ENCODE results near the gene IL6. TPM values are rescaled to one million over a fixed set of nuclear protein-coding genes. Genes with fewer than 3 reads are reported as not detected.

IL6 gene
- polyA plus RNA-seq, 2 of the 4 experiments (the other 2 are of a cell fraction): 1.3 to 2.9 TPM

DNA sequence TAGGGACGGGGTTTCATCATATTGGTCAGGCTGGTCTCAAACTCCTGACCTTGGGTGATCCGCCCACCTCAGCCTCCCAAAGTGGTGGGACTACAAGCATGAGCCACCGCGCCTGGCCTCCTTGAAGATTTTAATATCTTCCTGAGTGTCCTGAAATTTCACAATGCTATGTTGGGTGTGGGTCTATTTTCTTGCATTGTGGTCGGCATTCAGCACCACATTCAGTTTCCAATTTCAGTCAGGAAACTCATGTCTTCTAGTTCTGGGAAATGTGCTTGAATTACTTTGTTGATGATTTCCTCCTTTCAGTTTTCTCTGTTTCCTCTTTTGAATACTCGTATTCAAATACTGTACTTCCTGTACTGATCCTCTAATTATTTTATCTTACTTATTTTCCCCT is 49.3 kb upstream of the IL6 start:
- no peak overlapping the region for H3K4me2 ChIP-seq
- no peak overlapping the region for H3K27ac ChIP-seq
- H3K9me3 ChIP-seq: peaks cover 2% of the 10 kb centered on the region; the same call in 1 of the 3 replicates
- POLR2A ChIA-PET: interaction anchor here (0.7 kb wide), 1 partner anchor 114 kb away, joined by 4 read pairs; no protein-coding TSS in a partner anchor
- FAIRE-seq: no peak
- TF ChIP-seq, protein P1, sequence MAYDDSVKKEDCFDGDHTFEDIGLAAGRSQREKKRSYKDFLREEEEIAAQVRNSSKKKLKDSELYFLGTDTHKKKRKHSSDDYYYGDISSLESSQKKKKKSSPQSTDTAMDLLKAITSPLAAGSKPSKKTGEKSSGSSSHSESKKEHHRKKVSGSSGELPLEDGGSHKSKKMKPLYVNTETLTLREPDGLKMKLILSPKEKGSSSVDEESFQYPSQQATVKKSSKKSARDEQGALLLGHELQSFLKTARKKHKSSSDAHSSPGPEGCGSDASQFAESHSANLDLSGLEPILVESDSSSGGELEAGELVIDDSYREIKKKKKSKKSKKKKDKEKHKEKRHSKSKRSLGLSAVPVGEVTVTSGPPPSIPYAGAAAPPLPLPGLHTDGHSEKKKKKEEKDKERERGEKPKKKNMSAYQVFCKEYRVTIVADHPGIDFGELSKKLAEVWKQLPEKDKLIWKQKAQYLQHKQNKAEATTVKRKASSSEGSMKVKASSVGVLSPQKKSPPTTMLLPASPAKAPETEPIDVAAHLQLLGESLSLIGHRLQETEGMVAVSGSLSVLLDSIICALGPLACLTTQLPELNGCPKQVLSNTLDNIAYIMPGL (CRISPR knock-in tag; IDR thresholded peaks at IDR 0.05; ENCODE audit: borderline replicate concordance): no peak
- TF ChIP-seq HEYL (CRISPR knock-in tag; IDR thresholded peaks at IDR 0.05) (no peak), CBX8 (IDR thresholded peaks at IDR 0.05) (no peak), EP300 (IDR thresholded peaks at IDR 0.05) (no peak), ZC3H11A (IDR thresholded peaks at IDR 0.05) (no peak), RAD21 (conservative IDR thresholded peaks at IDR 0.05 in 1 of 2, IDR thresholded peaks at IDR 0.05 in 1 of 2) (no peak), MAFK (IDR thresholded peaks at IDR 0.05; ENCODE audit: partially characterized antibody) (no peak), TFCP2L1 (CRISPR knock-in tag; IDR thresholded peaks at IDR 0.05) (no peak), GATA3 (IDR thresholded peaks at IDR 0.05; ENCODE audit: borderline replicate concordance) (no peak), ZFP36 (IDR thresholded peaks at IDR 0.05; ENCODE audit: borderline replicate concordance, partially characterized antibody) (no peak), RARB (CRISPR knock-in tag; IDR thresholded peaks at IDR 0.05) (no peak), RFX5 (IDR thresholded peaks at IDR 0.05) (no peak), SMC3 (IDR thresholded peaks at IDR 0.05) (no peak), POLR2AphosphoS2 (conservative IDR thresholded peaks at IDR 0.05; ENCODE audit: low read length) (no peak)
- TF ChIP-seq, protein P2, sequence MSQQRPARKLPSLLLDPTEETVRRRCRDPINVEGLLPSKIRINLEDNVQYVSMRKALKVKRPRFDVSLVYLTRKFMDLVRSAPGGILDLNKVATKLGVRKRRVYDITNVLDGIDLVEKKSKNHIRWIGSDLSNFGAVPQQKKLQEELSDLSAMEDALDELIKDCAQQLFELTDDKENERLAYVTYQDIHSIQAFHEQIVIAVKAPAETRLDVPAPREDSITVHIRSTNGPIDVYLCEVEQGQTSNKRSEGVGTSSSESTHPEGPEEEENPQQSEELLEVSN (IDR thresholded peaks at IDR 0.05; ENCODE audit: borderline replicate concordance, low read depth): no peak
- TF ChIP-seq, protein P3, sequence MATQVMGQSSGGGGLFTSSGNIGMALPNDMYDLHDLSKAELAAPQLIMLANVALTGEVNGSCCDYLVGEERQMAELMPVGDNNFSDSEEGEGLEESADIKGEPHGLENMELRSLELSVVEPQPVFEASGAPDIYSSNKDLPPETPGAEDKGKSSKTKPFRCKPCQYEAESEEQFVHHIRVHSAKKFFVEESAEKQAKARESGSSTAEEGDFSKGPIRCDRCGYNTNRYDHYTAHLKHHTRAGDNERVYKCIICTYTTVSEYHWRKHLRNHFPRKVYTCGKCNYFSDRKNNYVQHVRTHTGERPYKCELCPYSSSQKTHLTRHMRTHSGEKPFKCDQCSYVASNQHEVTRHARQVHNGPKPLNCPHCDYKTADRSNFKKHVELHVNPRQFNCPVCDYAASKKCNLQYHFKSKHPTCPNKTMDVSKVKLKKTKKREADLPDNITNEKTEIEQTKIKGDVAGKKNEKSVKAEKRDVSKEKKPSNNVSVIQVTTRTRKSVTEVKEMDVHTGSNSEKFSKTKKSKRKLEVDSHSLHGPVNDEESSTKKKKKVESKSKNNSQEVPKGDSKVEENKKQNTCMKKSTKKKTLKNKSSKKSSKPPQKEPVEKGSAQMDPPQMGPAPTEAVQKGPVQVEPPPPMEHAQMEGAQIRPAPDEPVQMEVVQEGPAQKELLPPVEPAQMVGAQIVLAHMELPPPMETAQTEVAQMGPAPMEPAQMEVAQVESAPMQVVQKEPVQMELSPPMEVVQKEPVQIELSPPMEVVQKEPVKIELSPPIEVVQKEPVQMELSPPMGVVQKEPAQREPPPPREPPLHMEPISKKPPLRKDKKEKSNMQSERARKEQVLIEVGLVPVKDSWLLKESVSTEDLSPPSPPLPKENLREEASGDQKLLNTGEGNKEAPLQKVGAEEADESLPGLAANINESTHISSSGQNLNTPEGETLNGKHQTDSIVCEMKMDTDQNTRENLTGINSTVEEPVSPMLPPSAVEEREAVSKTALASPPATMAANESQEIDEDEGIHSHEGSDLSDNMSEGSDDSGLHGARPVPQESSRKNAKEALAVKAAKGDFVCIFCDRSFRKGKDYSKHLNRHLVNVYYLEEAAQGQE (IDR thresholded peaks at IDR 0.05): no peak
- TF ChIP-seq, protein P4, sequence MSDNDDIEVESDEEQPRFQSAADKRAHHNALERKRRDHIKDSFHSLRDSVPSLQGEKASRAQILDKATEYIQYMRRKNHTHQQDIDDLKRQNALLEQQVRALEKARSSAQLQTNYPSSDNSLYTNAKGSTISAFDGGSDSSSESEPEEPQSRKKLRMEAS (IDR thresholded peaks at IDR 0.05): no peak
- TF ChIP-seq, protein P5, sequence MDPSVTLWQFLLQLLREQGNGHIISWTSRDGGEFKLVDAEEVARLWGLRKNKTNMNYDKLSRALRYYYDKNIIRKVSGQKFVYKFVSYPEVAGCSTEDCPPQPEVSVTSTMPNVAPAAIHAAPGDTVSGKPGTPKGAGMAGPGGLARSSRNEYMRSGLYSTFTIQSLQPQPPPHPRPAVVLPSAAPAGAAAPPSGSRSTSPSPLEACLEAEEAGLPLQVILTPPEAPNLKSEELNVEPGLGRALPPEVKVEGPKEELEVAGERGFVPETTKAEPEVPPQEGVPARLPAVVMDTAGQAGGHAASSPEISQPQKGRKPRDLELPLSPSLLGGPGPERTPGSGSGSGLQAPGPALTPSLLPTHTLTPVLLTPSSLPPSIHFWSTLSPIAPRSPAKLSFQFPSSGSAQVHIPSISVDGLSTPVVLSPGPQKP (IDR thresholded peaks at IDR 0.05; ENCODE audit: low read depth, low read length): no peak
- H3K4me3 ChIP-seq: no peak overlapping the region
- CTCF ChIA-PET: interaction anchor here (2.0 kb wide), 1 partner anchor 91 kb away, joined by 6 read pairs; no protein-coding TSS in a partner anchor
- H3K4me1 ChIP-seq: peaks cover 13% of the 10 kb centered on the region
- ATAC-seq: no peak
- no peak for DNase-seq (ENCODE audit: low read depth in 1 of 2, low spot score in 1 of 2)
- WGBS (ENCODE audit: missing lambda C conversion rate): 73% methylated on average over 6 of the region's 6 CpGs

DNA sequence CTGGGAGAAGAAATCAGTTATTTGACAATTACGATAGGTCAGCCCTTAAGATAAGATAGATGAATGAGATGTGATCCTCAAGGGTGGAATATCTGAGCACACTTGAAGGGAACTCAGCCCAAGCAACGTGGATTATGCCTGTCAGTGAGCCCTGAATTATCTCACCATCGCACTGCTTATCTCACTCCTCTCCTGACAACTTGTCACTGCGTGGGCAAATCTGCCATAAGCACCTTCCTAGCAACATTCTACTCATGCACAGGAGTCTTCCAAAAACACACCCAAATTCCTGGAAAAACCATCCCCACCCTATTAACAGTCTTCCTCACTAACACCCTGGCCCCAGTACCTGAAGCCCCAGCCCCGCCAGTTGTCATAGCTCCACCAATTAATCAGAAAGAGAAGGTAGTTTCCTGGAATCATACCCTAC is 46.5 kb upstream of the IL6 start:
- DNase-seq (ENCODE audit: low read depth in 1 of 2, low spot score in 1 of 2): no peak
- ChIA-PET CTCF (interaction anchor here (1.3 to 2.7 kb wide), 3 partner anchors 9 to 120 kb away, joined by 3 to 13 read pairs (median 4); partner anchors contain the start of gene IL6), POLR2A (no interaction called here)
- no peak overlapping the region for H3K27ac ChIP-seq
- WGBS (ENCODE audit: missing lambda C conversion rate): 62% methylated on average over 5 of the region's 5 CpGs
- no peak for FAIRE-seq
- TF ChIP-seq, protein P5 (IDR thresholded peaks at IDR 0.05; ENCODE audit: low read depth, low read length): no peak
- no peak for TF ChIP-seq JUN (IDR thresholded peaks at IDR 0.05)
- TF ChIP-seq, protein P6, sequence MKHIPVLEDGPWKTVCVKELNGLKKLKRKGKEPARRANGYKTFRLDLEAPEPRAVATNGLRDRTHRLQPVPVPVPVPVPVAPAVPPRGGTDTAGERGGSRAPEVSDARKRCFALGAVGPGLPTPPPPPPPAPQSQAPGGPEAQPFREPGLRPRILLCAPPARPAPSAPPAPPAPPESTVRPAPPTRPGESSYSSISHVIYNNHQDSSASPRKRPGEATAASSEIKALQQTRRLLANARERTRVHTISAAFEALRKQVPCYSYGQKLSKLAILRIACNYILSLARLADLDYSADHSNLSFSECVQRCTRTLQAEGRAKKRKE (CRISPR knock-in tag; IDR thresholded peaks at IDR 0.05; ENCODE audit: low read depth): no peak
- H3K9me3 ChIP-seq: no peaks in the 10 kb centered on the region
- H3K4me2 ChIP-seq: no peak overlapping the region
- no peak for ATAC-seq
- no peaks in the 10 kb centered on the region for H3K4me1 ChIP-seq
- H3K4me3 ChIP-seq: no peak overlapping the region

Measured in A549 (cell line).